H9 (cell line): ENCODE results near the gene PAGE4. TPM values are rescaled to one million over a fixed set of nuclear protein-coding genes. Genes with fewer than 3 reads are reported as not detected.

Experiments used
- DNase-seq: peaks from one replicate; pipeline ENCODE4 v3.0.0-alpha.2; 2017
- H2AFZ ChIP-seq: one replicate; pipeline ENCODE4 v1.6.1; 2013; ENCODE audit warnings: mild to moderate bottlenecking, low read length, control low read depth, moderate library complexity
- H2AK5ac ChIP-seq: 2 replicates; pipeline ENCODE4 v1.6.1; 2013; ENCODE audit warnings: low read length, control low read depth, mixed read lengths; ENCODE audit not compliant: insufficient read length
- H2BK120ac ChIP-seq: one replicate; pipeline ENCODE4 v1.6.1; 2013; ENCODE audit warnings: low read depth, mild to moderate bottlenecking, low read length, control low read depth, inconsistent platforms; ENCODE audit not compliant: poor library complexity, severe bottlenecking
- H2BK12ac ChIP-seq: 2 replicates; pipeline ENCODE4 v1.6.1; 2013; ENCODE audit warnings: low read length, control low read depth, mixed read lengths, low read depth; ENCODE audit not compliant: insufficient read length
- H2BK15ac ChIP-seq: 2 replicates; pipeline ENCODE4 v1.6.1; 2013; ENCODE audit warnings: low read depth, low read length, control low read depth
- H2BK20ac ChIP-seq: one replicate; pipeline ENCODE4 v1.6.1; 2013; ENCODE audit warnings: low read depth, mild to moderate bottlenecking, low read length, control low read depth, inconsistent platforms; ENCODE audit not compliant: poor library complexity, severe bottlenecking
- H2BK5ac ChIP-seq: 2 replicates; pipeline ENCODE4 v1.6.1; 2013; ENCODE audit warnings: low read length, control low read depth, mixed read lengths; ENCODE audit not compliant: insufficient read length
- H3K14ac ChIP-seq: 2 replicates; pipeline ENCODE4 v1.6.1; 2013; ENCODE audit warnings: low read length, control low read depth; ENCODE audit not compliant: insufficient read depth
- H3K18ac ChIP-seq: 2 replicates; pipeline ENCODE4 v1.6.1; 2013; ENCODE audit warnings: low read depth, mild to moderate bottlenecking, mixed read lengths, low read length, control low read depth; ENCODE audit not compliant: insufficient read length
- H3K23ac ChIP-seq: 2 replicates; pipeline ENCODE4 v1.6.1; 2013; ENCODE audit warnings: low read length, control low read depth, mixed read lengths, low read depth; ENCODE audit not compliant: insufficient read length
- H3K23me2 ChIP-seq: 2 replicates; pipeline ENCODE4 v1.6.1; 2013; ENCODE audit warnings: low read depth, mild to moderate bottlenecking, mixed read lengths, low read length, control low read depth; ENCODE audit not compliant: insufficient read length, poor library complexity, severe bottlenecking
- H3K27ac ChIP-seq: 2 replicates; pipeline ENCODE4 v1.5.1; 2013; ENCODE audit warnings: low read length, control low read depth, mixed read lengths, low read depth; ENCODE audit not compliant: insufficient read length
- H3K27me3 ChIP-seq: 2 replicates; pipeline ENCODE4 v1.6.1; 2013; ENCODE audit warnings: low read length, control low read depth, inconsistent platforms; ENCODE audit not compliant: insufficient read depth
- H3K4ac ChIP-seq: 2 replicates; pipeline ENCODE4 v1.6.1; 2013; ENCODE audit warnings: low read depth, mild to moderate bottlenecking, control low read depth, inconsistent platforms, low read length, moderate library complexity
- H3K4me1 ChIP-seq: 2 replicates; pipeline ENCODE4 v1.6.1; 2013; ENCODE audit warnings: low read length, control low read depth, inconsistent platforms; ENCODE audit not compliant: insufficient read depth
- H3K4me2 ChIP-seq: 2 replicates; pipeline ENCODE4 v1.6.1; 2013; ENCODE audit warnings: low read length, control low read depth, mixed read lengths; ENCODE audit not compliant: insufficient read length, insufficient read depth
- H3K56ac ChIP-seq: 2 replicates; pipeline ENCODE4 v1.6.1; 2013; ENCODE audit warnings: low read depth, mild to moderate bottlenecking, mixed read lengths, low read length, control low read depth; ENCODE audit not compliant: insufficient read length
- H3K79me1 ChIP-seq: 2 replicates; pipeline ENCODE4 v1.6.1; 2013; ENCODE audit warnings: low read depth, mild to moderate bottlenecking, moderate library complexity, low read length, control low read depth, inconsistent platforms; ENCODE audit not compliant: insufficient read depth, poor library complexity, severe bottlenecking
- H3K79me2 ChIP-seq: 2 replicates; pipeline ENCODE4 v1.6.1; 2013; ENCODE audit warnings: low read length, control low read depth, inconsistent platforms; ENCODE audit not compliant: insufficient read depth
- H3K9ac ChIP-seq: 2 replicates; pipeline ENCODE4 v1.6.1; 2013; ENCODE audit warnings: low read length, control low read depth, mixed read lengths; ENCODE audit not compliant: insufficient read length; ENCODE audit errors: extremely low read depth
- H3K9me3 ChIP-seq: one replicate; pipeline ENCODE4 v1.6.1; 2013; ENCODE audit warnings: low read depth, low read length, inconsistent platforms; ENCODE audit not compliant: control insufficient read depth
- H3T11ph ChIP-seq: one replicate; pipeline ENCODE4 v1.6.1; 2013; ENCODE audit warnings: mild to moderate bottlenecking, low read length, control low read depth, inconsistent platforms
- H4K20me1 ChIP-seq: one replicate; pipeline ENCODE4 v1.6.1; 2013; ENCODE audit not compliant: control insufficient read depth, insufficient read length, insufficient read depth
- H4K5ac ChIP-seq: 2 replicates; pipeline ENCODE4 v1.6.1; 2013; ENCODE audit warnings: low read depth, mild to moderate bottlenecking, mixed read lengths, low read length, control low read depth; ENCODE audit not compliant: insufficient read length
- H4K8ac ChIP-seq: replicated peaks from 2 replicates; pipeline ENCODE4 v1.6.1; 2013; ENCODE audit warnings: low read length, control low read depth, mixed read lengths, low read depth; ENCODE audit not compliant: insufficient read length
- H4K91ac ChIP-seq: 2 replicates; pipeline ENCODE4 v1.6.1; 2013; ENCODE audit warnings: low read depth, mild to moderate bottlenecking, moderate library complexity, mixed read lengths, low read length, control low read depth; ENCODE audit not compliant: insufficient read length
- H3K27ac Mint-ChIP-seq, 3 experiments: 2 replicates in 2 of 3; 3 replicates in 1 of 3; pipeline ENCODE4 v1.8.0; 2020 to 2021; ENCODE audit warnings: mixed read lengths in 3 of 3, mild to moderate bottlenecking in 1 of 3, moderate library complexity in 1 of 3
- H3K27me3 Mint-ChIP-seq: 2 replicates; pipeline ENCODE4 v1.8.0; 2021; ENCODE audit warnings: low read depth, mild to moderate bottlenecking, moderate library complexity, mixed read lengths
- H3K36me3 Mint-ChIP-seq, 3 experiments: 2 replicates in 2 of 3; 3 replicates in 1 of 3; pipeline ENCODE4 v1.8.0; 2020 to 2021; ENCODE audit warnings: low read depth in 3 of 3, mixed read lengths in 3 of 3; ENCODE audit not compliant: insufficient read depth in 1 of 3
- H3K4me1 Mint-ChIP-seq, 2 experiments: 2 replicates each; pipeline ENCODE4 v1.8.0; 2020; ENCODE audit warnings: mixed read lengths in 2 of 2
- H3K4me3 Mint-ChIP-seq, 2 experiments: 2 replicates in 1 of 2; 3 replicates in 1 of 2; pipeline ENCODE4 v1.8.0; 2020 to 2021; ENCODE audit warnings: mild to moderate bottlenecking in 2 of 2, mixed read lengths in 2 of 2, moderate library complexity in 1 of 2
- H3K9me3 Mint-ChIP-seq, 2 experiments: 2 replicates in 1 of 2; 3 replicates in 1 of 2; pipeline ENCODE4 v1.8.0; 2020; ENCODE audit warnings: mild to moderate bottlenecking in 2 of 2, mixed read lengths in 2 of 2, moderate library complexity in 1 of 2
- WGBS: extraction: QIAGEN DNeasy Blood & Tissue Kit; methylation state at CpG from one replicate; pipeline ENCODE4 v1.1.7; 2013; ENCODE audit warnings: missing lambda C conversion rate, low lambda C conversion rate, mixed read lengths; ENCODE audit not compliant: insufficient read length; ENCODE audit errors: extremely low coverage; 5-methylcytosine and 5-hydroxymethylcytosine counted together
- total RNA-seq: library from RNA; stranded (reverse); gene quantifications from 2 replicates; pipeline ENCODE4 v1.2.1, GENCODE V29; 2021
- TF ChIP-seq, protein P1 (sequence below): fragments of 200-600 bp; sonication (generic); conservative IDR thresholded peaks from 3 replicates; pipeline ENCODE4 v1.8.0; 2021; ENCODE audit warnings: antibody characterized with exemption, mild to moderate bottlenecking

PAGE4 gene
- total RNA-seq, 1 experiment from 2014 or later = 0.57 TPM

DNA sequence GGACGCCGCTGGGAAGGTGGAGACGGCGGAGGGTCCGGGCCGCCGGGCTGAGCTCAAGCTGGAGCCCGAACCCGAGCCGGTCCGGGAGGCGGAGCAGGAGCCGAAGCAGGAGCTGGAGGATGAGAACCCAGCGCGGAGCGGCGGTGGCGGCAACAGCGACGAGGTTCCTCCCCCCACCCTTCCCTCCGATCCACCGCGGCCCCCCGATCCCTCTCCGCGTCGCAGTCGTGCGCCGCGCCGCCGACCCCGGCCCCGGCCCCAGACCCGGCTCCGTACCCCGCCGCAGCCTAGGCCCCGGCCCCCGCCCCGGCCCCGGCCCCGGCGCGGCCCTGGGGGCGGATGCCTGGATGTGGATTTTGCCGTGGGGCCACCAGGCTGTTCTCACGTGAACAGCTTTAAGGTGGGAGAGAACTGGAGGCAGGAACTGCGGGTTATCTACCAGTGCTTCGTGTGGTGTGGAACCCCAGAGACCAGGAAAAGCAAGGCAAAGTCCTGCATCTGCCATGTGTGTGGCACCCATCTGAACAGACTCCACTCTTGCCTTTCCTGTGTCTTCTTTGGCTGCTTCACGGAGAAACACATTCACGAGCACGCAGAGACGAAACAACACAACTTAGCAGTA lies 50.7 kb downstream of the PAGE4 start:
- TF ChIP-seq, protein P1, sequence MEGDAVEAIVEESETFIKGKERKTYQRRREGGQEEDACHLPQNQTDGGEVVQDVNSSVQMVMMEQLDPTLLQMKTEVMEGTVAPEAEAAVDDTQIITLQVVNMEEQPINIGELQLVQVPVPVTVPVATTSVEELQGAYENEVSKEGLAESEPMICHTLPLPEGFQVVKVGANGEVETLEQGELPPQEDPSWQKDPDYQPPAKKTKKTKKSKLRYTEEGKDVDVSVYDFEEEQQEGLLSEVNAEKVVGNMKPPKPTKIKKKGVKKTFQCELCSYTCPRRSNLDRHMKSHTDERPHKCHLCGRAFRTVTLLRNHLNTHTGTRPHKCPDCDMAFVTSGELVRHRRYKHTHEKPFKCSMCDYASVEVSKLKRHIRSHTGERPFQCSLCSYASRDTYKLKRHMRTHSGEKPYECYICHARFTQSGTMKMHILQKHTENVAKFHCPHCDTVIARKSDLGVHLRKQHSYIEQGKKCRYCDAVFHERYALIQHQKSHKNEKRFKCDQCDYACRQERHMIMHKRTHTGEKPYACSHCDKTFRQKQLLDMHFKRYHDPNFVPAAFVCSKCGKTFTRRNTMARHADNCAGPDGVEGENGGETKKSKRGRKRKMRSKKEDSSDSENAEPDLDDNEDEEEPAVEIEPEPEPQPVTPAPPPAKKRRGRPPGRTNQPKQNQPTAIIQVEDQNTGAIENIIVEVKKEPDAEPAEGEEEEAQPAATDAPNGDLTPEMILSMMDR = no peak
- Mint-ChIP-seq H3K27me3 (peaks cover 18% of the 10 kb centered on the region), H3K27ac (no peak overlapping the region), H3K4me3 (peak overlapping the region; percentile 72 to 85), H3K4me1 (peaks cover 10% of the 10 kb centered on the region in 2 experiments), H3K9me3 (peaks cover 56 to 72% of the 10 kb centered on the region in 2 experiments), H3K36me3 (peaks cover 11 to 21% (median 15%) of the 10 kb centered on the region in 3 experiments)
- Histone ChIP-seq H3K4me2 (peak overlapping the region; percentile 84), H2BK12ac (no peak overlapping the region), H2BK20ac (no peak overlapping the region), H2BK5ac (no peak overlapping the region), H3K18ac (peak overlapping the region; percentile 56), H3K27ac (no peak overlapping the region), H4K20me1 (no peaks in the 10 kb centered on the region), H2BK15ac (no peak overlapping the region), H3K27me3 (no peaks in the 10 kb centered on the region; the same call in 1 of the 2 replicates), H3K14ac (no peak overlapping the region), H3K4ac (no peak overlapping the region), H3K79me2 (no peaks in the 10 kb centered on the region), H4K5ac (no peak overlapping the region), H4K91ac (no peak overlapping the region), H4K8ac (no peak overlapping the region), H3K23me2 (peaks cover 6% of the 10 kb centered on the region), H3K9ac (peak overlapping the region; percentile 21), H3K56ac (no peak overlapping the region), H3T11ph (no peak overlapping the region), H2AK5ac (no peak overlapping the region), H2AFZ (no peak overlapping the region), H3K23ac (no peak overlapping the region), H2BK120ac (no peak overlapping the region), H3K79me1 (no peaks in the 10 kb centered on the region), H3K9me3 (peaks cover 19% of the 10 kb centered on the region), H3K4me1 (0 out of 2 replicates have a peak, but pooled peaks cover 3% of the 10 kb centered on the region)
- DNase-seq = no peak
- no CpG with 5 or more reads among the region's 55 CpGs for WGBS
